GM18499 (cell line): Measurements from ENCODE around the gene CANX.

Experiments used
- ATAC-seq: cut with Tn5 transposase; IDR thresholded peaks from one replicate; pipeline ENCODE4 v1.9.1; 2021; ENCODE audit warnings: moderate number of reproducible peaks; ENCODE audit not compliant: insufficient read depth, unreplicated experiment

Gene CANX

GRCh38 chr5:179749857-179750508 is 51.2 kb downstream of the CANX start:
- ATAC-seq, result no peak

- ATAC-seq, result no peak
Measured at GRCh38 chr5:179753971-179754370, 55.2 kb downstream of the CANX start.

- no peak for ATAC-seq
Measured at GRCh38 chr5:179755022-179755421, 56.3 kb downstream of the CANX start.

GRCh38 chr5:179758955-179759354 is 60.2 kb downstream of the CANX start:
- no peak for ATAC-seq

GRCh38 chr5:179759581-179760551 is 61.1 kb downstream of the CANX start:
- ATAC-seq, result no peak

- ATAC-seq, result no peak
Measured at GRCh38 chr5:179762079-179762780, 63.5 kb downstream of the CANX start.

- ATAC-seq, result no peak
Measured at GRCh38 chr5:179762781-179763176, 64.0 kb downstream of the CANX start.

GRCh38 chr5:179763215-179763945 is 64.6 kb downstream of the CANX start:
- no peak for ATAC-seq

- no peak for ATAC-seq
Measured at GRCh38 chr5:179764056-179764455, 65.3 kb downstream of the CANX start.

- ATAC-seq, result no peak
Measured at GRCh38 chr5:179765400-179765799, 66.6 kb downstream of the CANX start.

- ATAC-seq, result no peak
Measured at GRCh38 chr5:179766021-179766725, 67.4 kb downstream of the CANX start.

GRCh38 chr5:179766726-179767455 is 68.1 kb downstream of the CANX start:
- ATAC-seq, result no peak

GRCh38 chr5:179767496-179768100 is 68.8 kb downstream of the CANX start:
- ATAC-seq, result no peak

GRCh38 chr5:179768326-179769085 is 69.7 kb downstream of the CANX start:
- no peak for ATAC-seq

GRCh38 chr5:179769271-179769670 is 70.5 kb downstream of the CANX start:
- ATAC-seq, result no peak

- no peak for ATAC-seq
Measured at GRCh38 chr5:179769796-179770195, 71.0 kb downstream of the CANX start.

- no peak for ATAC-seq
Measured at GRCh38 chr5:179771311-179771895, 72.6 kb downstream of the CANX start.

- ATAC-seq, result no peak
Measured at GRCh38 chr5:179772351-179772750, 73.6 kb downstream of the CANX start.
